Fibroblast of lung (primary cell): ENCODE results near the gene ZNF775. TPM values are rescaled to one million over a fixed set of nuclear protein-coding genes. Genes with fewer than 3 reads are reported as not detected.

Experiments used
- DNase-seq, 2 donors: peaks; one replicate each; pipeline versions ENCODE4 v3.0.0 to v3.0.0-alpha.2; 2010; ENCODE audit warnings: low read depth in 2 of 2
- H2AFZ ChIP-seq: 2 replicates; pipeline ENCODE4 v1.5.1; 2012; ENCODE audit warnings: low read length, control low read depth, inconsistent platforms
- H3K27ac ChIP-seq: 2 replicates; pipeline ENCODE4 v1.5.1; 2011; ENCODE audit warnings: low read length, control low read depth; ENCODE audit not compliant: insufficient read depth
- H3K27me3 ChIP-seq: 2 replicates; pipeline ENCODE4 v1.5.1; 2011; ENCODE audit warnings: mild to moderate bottlenecking, low read length; ENCODE audit not compliant: control insufficient read depth, insufficient read depth
- H3K36me3 ChIP-seq: 2 replicates; pipeline ENCODE4 v1.5.1; 2011; ENCODE audit warnings: low read length; ENCODE audit not compliant: control insufficient read depth, insufficient read depth
- H3K4me1 ChIP-seq: 2 replicates; pipeline ENCODE4 v1.5.1; 2011; ENCODE audit warnings: low read length; ENCODE audit not compliant: control insufficient read depth, insufficient read depth; ENCODE audit errors: extremely low read depth
- H3K4me2 ChIP-seq: 2 replicates; pipeline ENCODE4 v1.5.1; 2011; ENCODE audit warnings: low read length, control low read depth; ENCODE audit not compliant: insufficient read depth; ENCODE audit errors: extremely low read depth
- H3K4me3 ChIP-seq, 4 experiments: fragments of 200-600 bp in 1 of 4; sonication (generic) in 1 of 4; replicated peaks in 1 of 4; 2 replicates each; pipeline ENCODE4 v1.5.1; 2011 to 2016; ENCODE audit warnings: low read length in 4 of 4, low read depth in 3 of 4, mild to moderate bottlenecking in 3 of 4, control low read depth in 2 of 4, inconsistent platforms in 1 of 4, mixed read lengths in 1 of 4; ENCODE audit not compliant: insufficient read depth in 1 of 4; ENCODE audit errors: control extremely low read depth in 1 of 4
- H3K79me2 ChIP-seq: 2 replicates; pipeline ENCODE4 v1.5.1; 2012; ENCODE audit warnings: mild to moderate bottlenecking, low read length, inconsistent platforms; ENCODE audit not compliant: control insufficient read depth, insufficient read depth
- H3K9ac ChIP-seq: 2 replicates; pipeline ENCODE4 v1.5.1; 2011; ENCODE audit warnings: mild to moderate bottlenecking, low read length, control low read depth; ENCODE audit not compliant: insufficient read depth
- H3K9me3 ChIP-seq: 2 replicates; pipeline ENCODE4 v1.5.1; 2012; ENCODE audit warnings: low read depth, low read length; ENCODE audit not compliant: control insufficient read depth, insufficient read depth
- H4K20me1 ChIP-seq: 2 replicates; pipeline ENCODE4 v1.5.1; 2011; ENCODE audit warnings: low read length; ENCODE audit not compliant: control insufficient read depth, insufficient read depth; ENCODE audit errors: extremely low read depth
- CTCF ChIP-seq, 2 donors: IDR thresholded peaks in 1 of 2; conservative IDR thresholded peaks in 1 of 2; 1 replicate in 1 of 2; 2 replicates in 1 of 2; pipeline ENCODE4 v1.5.1; 2011 to 2012; ENCODE audit warnings: low read length in 2 of 2, control low read depth in 1 of 2, inconsistent platforms in 1 of 2, low read depth in 1 of 2, mild to moderate bottlenecking in 1 of 2
- EZH2 ChIP-seq: IDR thresholded peaks from 2 replicates; pipeline ENCODE4 v1.5.1; 2012; ENCODE audit warnings: low read length, control low read depth, mild to moderate bottlenecking; ENCODE audit errors: missing control alignments
- polyA plus RNA-seq, 2 donors: library from polyadenylated mRNA; depleted of rRNA in 1 of 2; stranded (reverse) in 1 of 2; unstranded in 1 of 2; fragments of >200 nt; gene quantifications; 2 replicates each; pipeline ENCODE4 v1.2.1, GENCODE V29; 2011 to 2012; ENCODE audit warnings: missing spikeins in 1 of 2
- total RNA-seq: library from RNA; depleted of rRNA; stranded (reverse); fragments of >200 nt; gene quantifications from 2 replicates; pipeline ENCODE4 v1.2.1, GENCODE V29; 2014

The ZNF775 gene
- total and polyA plus RNA-seq, 2 donors (not counting 1 experiment from before 2014, with no cell fraction given), result 1.2 to 9.6 TPM

- no peaks in the 10 kb centered on the region for H3K36me3 ChIP-seq
- peaks cover 15% of the 10 kb centered on the region for H3K4me1 ChIP-seq
- H3K79me2 ChIP-seq, result no peaks in the 10 kb centered on the region
- H3K27me3 ChIP-seq, result peaks cover 7% of the 10 kb centered on the region
- H4K20me1 ChIP-seq, result no peaks in the 10 kb centered on the region
- peak overlapping the region; percentile 13 for H3K4me2 ChIP-seq
- peak; percentile 85 to 89 for DNase-seq
- H3K9me3 ChIP-seq, result no peaks in the 10 kb centered on the region
- no peak overlapping the region for H2AFZ ChIP-seq
- H3K9ac ChIP-seq, result no peak overlapping the region
- H3K4me3 ChIP-seq, result no peak overlapping the region
- TF ChIP-seq CTCF (conservative IDR thresholded peaks at IDR 0.05 in 1 of 2, IDR thresholded peaks at IDR 0.05 in 1 of 2; ENCODE audit: low read depth in 1 of 2, low read length in 2 of 2) (no peak), EZH2 (no peak)
- H3K27ac ChIP-seq, result no peak overlapping the region
Observed at GRCh38 chr7:150335108-150335773, 43.9 kb upstream of the ZNF775 start.

- H3K9ac ChIP-seq, result no peak overlapping the region
- no peaks in the 10 kb centered on the region for H3K9me3 ChIP-seq
- H3K4me2 ChIP-seq, result peak overlapping the region; percentile 13
- no peaks in the 10 kb centered on the region for H4K20me1 ChIP-seq
- no peaks in the 10 kb centered on the region for H3K36me3 ChIP-seq
- peaks cover 8% of the 10 kb centered on the region for H3K27me3 ChIP-seq
- H3K27ac ChIP-seq, result no peak overlapping the region
- no peak for DNase-seq
- no peak overlapping the region for H3K4me3 ChIP-seq
- H2AFZ ChIP-seq, result no peak overlapping the region
- TF ChIP-seq CTCF (conservative IDR thresholded peaks at IDR 0.05 in 1 of 2, IDR thresholded peaks at IDR 0.05 in 1 of 2; ENCODE audit: low read depth in 1 of 2, low read length in 2 of 2) (no peak), EZH2 (no peak)
- peaks cover 15% of the 10 kb centered on the region for H3K4me1 ChIP-seq
- H3K79me2 ChIP-seq, result no peaks in the 10 kb centered on the region
Observed at GRCh38 chr7:150335774-150336112, 43.4 kb upstream of the ZNF775 start.

- Histone ChIP-seq H3K27me3 (peaks cover 15% of the 10 kb centered on the region), H3K79me2 (no peaks in the 10 kb centered on the region), H3K9ac (no peak overlapping the region), H3K4me2 (no peak overlapping the region), H4K20me1 (no peaks in the 10 kb centered on the region), H3K36me3 (no peaks in the 10 kb centered on the region), H3K9me3 (no peaks in the 10 kb centered on the region), H2AFZ (no peak overlapping the region), H3K4me3 (no peak overlapping the region), H3K27ac (no peak overlapping the region), H3K4me1 (peaks cover 15% of the 10 kb centered on the region)
- TF ChIP-seq CTCF (conservative IDR thresholded peaks at IDR 0.05 in 1 of 2, IDR thresholded peaks at IDR 0.05 in 1 of 2; ENCODE audit: low read depth in 1 of 2, low read length in 2 of 2), result no peak
- no peak for TF ChIP-seq EZH2
- no peak for DNase-seq
Observed at GRCh38 chr7:150336746-150337145, 42.4 kb upstream of the ZNF775 start.
